Activated T-cell treated with anti-CD3 and anti-CD28 coated beads for 1 hour (primary cell): ENCODE results near the gene ADARB2.

Experiments
- DNase-seq: peaks from one replicate; pipeline ENCODE4 v3.0.0-alpha.2; 2020; ENCODE audit warnings: low read depth

ADARB2 gene

GRCh38 chr10:1735562-1735961 is 1.8 kb downstream of the ADARB2 start:
- DNase-seq = no peak

GRCh38 chr10:1734288-1734687 is 3.0 kb downstream of the ADARB2 start:
- DNase-seq = no peak

GRCh38 chr10:1733720-1734119 is 3.6 kb downstream of the ADARB2 start:
- DNase-seq = no peak

GRCh38 chr10:1732564-1732996 is 4.7 kb downstream of the ADARB2 start:
- no peak for DNase-seq

- DNase-seq = no peak
Observed at GRCh38 chr10:1731592-1731991, 5.7 kb downstream of the ADARB2 start.

- no peak for DNase-seq
Observed at GRCh38 chr10:1729751-1730150, 7.6 kb downstream of the ADARB2 start.

GRCh38 chr10:1726861-1727260 is 10.5 kb downstream of the ADARB2 start:
- no peak for DNase-seq

- no peak for DNase-seq
Observed at GRCh38 chr10:1724921-1725488, 12.3 kb downstream of the ADARB2 start.

GRCh38 chr10:1716839-1717238 is 20.5 kb downstream of the ADARB2 start:
- no peak for DNase-seq

- DNase-seq = no peak
Observed at GRCh38 chr10:1715821-1716220, 21.5 kb downstream of the ADARB2 start.

GRCh38 chr10:1712944-1713671 is 24.2 kb downstream of the ADARB2 start:
- no peak for DNase-seq

GRCh38 chr10:1712314-1712713 is 25.0 kb downstream of the ADARB2 start:
- DNase-seq = no peak

- no peak for DNase-seq
Observed at GRCh38 chr10:1709161-1709560, 28.2 kb downstream of the ADARB2 start.

- DNase-seq = no peak
Observed at GRCh38 chr10:1708746-1709145, 28.6 kb downstream of the ADARB2 start.

GRCh38 chr10:1706711-1707110 is 30.6 kb downstream of the ADARB2 start:
- DNase-seq = no peak

- DNase-seq = no peak
Observed at GRCh38 chr10:1706256-1706655, 31.1 kb downstream of the ADARB2 start.

GRCh38 chr10:1698185-1698584 is 39.1 kb downstream of the ADARB2 start:
- no peak for DNase-seq

GRCh38 chr10:1696106-1696505 is 41.2 kb downstream of the ADARB2 start:
- no peak for DNase-seq

- no peak for DNase-seq
Observed at GRCh38 chr10:1690086-1690485, 47.2 kb downstream of the ADARB2 start.

GRCh38 chr10:1688531-1688930 is 48.8 kb downstream of the ADARB2 start:
- no peak for DNase-seq

GRCh38 chr10:1687623-1688150 is 49.6 kb downstream of the ADARB2 start:
- no peak for DNase-seq

- no peak for DNase-seq
Observed at GRCh38 chr10:1687190-1687589, 50.1 kb downstream of the ADARB2 start.

- no peak for DNase-seq
Observed at GRCh38 chr10:1686491-1686749, 50.9 kb downstream of the ADARB2 start.
